ENCODE measurements around the gene PABPC1L.

GRCh38 chr20:44945261-44945660 is 35.4 kb downstream of the PABPC1L start:
- TF ChIP-seq CTCF (IDR thresholded peaks at IDR 0.05) (no peak), POLR2A (IDR thresholded peaks at IDR 0.05) (no peak)
